HL-60/S4 treated with phorbol 12-myristate 13-acetate at 8.2 ng/mL for 4 days and 3 days (cell line): ENCODE measurements around the gene NRF1.

Experiments
- in situ Hi-C: fragments of 300-500 bp; cut with MboI; formaldehyde crosslinking; loops from 2 replicates; pipeline ENCODE4 v1.15.0; 2022; ENCODE audit warnings: low sequenced_read_pairs

NRF1 gene

DNA sequence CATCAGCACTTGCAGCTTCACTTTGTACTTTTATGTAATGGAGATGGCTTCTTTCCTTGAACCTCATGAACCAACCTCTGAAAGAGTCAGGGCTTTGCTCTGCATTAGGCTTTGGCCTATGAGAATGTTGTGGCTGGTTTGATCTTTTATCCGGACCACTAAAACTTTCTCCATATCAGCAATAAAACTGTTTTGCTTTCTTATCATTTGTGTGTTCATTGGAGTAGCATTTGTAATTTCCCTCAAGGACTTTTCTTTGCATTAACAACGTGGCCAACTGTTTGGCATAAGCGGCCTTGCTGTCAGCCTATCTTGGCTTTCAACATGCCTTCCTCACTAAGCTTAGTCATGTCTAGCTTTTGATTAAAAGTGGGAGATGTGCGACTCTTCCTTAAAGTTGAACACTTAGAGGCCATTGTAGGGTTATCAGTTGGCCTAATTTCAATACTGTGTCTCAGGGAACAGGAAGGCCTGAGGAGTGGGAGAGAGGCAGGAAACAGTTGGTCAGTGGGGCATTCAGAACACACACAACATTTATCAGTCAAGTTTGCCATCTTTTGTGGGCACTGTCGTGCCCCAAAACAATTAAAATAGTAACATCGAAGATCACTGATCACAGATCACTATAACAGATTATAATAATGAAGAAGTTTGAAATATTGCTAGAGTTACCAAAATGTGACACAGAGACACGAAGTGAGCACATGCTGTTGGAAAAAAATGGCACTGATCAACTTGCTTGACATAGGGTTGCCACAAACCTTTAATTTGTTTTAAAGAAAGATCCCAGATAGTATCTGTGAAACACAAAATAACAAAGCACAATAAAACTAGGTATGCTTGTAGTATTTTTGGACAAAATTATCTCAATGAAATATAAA is 64.7 kb downstream of the NRF1 start:
- in situ Hi-C loops, result no loop called here

DNA sequence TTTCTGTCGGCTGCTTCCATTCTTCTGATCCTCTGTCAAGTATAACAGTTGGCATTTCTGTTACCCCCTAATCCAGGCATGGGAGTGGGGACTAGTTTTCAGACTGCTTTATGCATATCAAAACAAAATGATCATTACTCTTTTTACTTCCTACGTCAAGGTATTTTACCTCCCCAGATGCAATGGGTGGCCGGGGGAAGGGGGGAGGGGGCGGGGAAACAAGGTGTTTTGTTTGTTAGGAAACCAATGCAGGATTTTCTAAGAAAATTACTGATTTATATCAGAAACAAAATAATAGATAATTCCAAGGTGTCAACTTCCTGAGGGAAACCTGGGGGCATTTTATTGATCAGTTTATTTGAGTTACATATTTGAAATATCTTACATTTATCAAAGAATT is 66.3 kb downstream of the NRF1 start:
- in situ Hi-C loops, result no loop called here

DNA sequence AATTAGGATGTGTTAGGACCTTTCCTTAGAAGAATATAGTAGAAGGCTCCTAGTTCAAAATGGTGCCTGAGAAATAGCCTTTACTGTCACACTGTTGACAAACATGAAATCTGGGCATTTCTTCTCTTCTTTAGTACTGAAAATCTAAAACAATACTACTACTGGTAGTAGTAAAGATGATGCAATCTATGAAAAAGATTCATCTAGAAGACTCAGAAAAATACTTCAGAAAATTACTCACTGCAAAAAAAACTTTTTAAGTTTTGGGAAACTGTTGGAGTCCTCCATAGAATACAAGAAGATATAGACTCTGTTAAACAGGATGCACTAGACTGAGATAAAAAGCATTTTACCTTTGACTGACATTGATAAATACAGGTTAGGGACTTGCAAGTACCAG is 67.1 kb downstream of the NRF1 start:
- in situ Hi-C loops, result no loop called here

DNA sequence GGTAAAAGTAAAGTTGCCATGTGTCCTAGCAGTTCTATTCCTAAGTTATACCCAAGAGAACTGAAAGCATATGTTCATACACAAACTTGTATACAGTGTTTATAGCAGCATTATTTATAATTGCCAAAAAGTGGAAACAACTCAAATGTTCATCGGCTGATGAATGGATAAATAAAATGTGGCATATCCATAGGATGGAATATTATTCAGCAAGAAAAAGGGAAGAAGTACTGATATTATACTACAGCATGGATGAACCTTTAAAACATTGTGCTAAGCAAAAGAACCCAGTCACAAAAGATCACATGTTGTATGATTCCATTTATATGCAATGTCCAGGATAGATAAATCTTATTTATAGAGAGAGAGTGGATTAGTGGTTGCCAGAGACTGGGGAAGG is 68.9 kb downstream of the NRF1 start:
- in situ Hi-C loops, result no loop called here

DNA sequence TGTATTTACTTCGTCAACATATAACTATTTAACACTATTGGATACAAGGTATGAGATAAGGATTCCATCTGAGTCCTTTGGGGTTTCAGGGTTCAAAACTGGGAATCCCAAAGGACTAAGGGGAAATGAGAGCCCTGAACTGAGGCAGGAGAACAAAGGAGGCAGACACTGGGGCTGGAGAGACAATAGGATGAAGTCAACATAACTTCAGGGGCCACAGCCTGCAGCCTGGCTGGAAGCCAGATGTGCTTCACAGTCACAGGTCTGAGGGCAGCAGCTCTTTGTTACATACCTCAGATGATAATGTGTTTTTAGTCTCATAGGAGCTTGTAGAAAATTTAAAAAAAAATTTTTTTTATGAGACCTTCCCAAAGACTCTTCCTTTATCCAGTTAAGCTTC is 73.3 kb downstream of the NRF1 start:
- in situ Hi-C loops, result no loop called here

DNA sequence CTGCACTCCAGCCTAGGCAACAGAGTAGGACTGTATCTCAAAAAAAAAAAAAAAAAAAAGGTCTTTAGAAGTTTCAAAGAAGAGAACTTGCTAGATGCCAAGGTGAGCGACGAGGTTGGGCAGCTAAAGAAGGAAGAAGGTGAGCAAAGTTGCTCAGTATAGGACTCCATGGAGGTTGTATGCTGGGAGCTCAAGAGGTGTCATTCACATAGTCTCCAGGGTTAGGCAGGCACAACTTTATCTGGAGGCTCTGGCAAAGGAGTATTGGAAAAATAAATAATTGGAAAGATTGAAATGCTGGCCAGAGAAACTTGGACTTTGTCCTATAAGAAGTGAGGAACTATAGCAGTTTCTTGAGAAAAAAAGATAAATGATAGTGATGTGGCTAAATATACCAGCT is 74.5 kb downstream of the NRF1 start:
- in situ Hi-C loops, result no loop called here

DNA sequence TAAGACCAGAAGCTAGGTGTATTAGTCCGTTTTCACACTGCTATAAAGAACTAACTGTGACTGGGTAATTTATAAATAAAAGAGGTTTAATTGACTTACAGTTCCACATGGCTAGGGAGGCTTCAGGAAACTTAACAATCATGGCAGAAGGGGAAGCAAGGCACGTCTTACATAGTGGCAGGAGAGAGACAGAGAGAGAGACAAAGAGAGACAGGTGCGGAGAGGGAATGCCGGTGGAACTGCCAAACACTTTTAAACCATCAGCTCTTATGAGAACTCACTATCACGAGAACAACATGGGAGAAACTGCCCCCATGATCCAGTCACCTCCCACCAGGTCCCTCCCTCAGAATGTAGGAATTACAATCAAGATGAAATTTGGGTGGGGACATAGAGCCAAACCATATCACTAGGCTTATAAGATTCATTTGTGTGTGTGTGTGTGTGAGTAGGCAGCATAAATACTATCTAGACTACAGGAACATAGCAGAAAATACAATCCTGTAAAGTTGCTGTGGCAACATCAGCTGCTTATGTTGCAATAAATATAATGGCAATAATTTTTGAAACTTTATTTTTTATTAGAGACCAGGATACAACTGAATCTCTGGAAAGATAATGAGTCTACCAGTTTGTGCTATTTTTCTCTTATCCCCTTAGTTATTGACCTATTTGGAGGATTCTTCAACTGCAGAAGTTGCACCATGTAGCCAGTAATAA is 77.1 kb downstream of the NRF1 start:
- in situ Hi-C loops, result no loop called here

DNA sequence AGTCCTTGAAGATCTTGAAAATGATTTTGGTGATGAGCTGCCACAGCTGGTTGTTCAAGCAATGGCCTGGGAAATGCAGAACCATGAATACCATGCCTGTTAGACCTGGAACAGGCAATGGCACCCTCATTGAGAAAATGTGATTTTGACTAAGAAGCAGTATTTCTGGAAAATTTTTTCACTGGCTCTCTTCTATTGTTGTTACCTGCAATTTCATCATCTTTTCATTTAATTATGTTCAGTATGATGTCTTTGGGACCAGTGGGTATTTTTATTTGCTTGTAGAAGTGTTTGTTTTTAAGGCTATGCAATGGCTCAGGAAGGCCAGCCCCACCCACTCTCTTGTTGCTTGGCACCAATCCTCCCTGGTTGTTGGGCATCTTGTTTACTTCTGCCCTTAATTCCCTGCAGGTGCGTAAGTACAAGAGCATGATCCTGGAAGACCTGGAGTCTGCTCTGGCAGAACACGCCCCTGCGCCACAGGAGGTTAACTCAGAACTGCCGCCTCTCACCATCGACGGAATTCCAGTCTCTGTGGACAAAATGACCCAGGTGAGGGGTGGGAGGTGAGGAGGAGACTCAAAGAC is 78.6 kb downstream of the NRF1 start:
- in situ Hi-C loops, result no loop called here

DNA sequence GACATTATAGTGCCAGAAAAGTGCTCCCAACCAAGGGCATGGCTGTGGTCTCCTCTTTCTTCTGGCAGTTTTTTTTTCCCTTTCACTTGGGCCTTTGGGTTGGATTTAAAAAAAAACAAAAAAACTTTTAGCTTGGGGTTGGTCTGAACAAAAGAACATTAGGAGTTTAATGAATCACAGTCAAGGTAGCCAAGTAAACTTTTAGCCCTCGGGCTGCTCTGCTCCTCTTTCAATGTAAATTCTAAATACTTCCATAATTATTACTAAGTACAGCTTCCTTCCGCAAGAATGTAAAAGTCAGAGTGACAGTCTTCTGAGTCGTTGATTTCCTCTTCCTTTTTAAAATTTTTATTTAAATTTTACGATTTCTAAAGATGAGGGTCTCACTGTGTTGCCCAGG is 79.2 kb downstream of the NRF1 start:
- in situ Hi-C loops, result no loop called here

DNA sequence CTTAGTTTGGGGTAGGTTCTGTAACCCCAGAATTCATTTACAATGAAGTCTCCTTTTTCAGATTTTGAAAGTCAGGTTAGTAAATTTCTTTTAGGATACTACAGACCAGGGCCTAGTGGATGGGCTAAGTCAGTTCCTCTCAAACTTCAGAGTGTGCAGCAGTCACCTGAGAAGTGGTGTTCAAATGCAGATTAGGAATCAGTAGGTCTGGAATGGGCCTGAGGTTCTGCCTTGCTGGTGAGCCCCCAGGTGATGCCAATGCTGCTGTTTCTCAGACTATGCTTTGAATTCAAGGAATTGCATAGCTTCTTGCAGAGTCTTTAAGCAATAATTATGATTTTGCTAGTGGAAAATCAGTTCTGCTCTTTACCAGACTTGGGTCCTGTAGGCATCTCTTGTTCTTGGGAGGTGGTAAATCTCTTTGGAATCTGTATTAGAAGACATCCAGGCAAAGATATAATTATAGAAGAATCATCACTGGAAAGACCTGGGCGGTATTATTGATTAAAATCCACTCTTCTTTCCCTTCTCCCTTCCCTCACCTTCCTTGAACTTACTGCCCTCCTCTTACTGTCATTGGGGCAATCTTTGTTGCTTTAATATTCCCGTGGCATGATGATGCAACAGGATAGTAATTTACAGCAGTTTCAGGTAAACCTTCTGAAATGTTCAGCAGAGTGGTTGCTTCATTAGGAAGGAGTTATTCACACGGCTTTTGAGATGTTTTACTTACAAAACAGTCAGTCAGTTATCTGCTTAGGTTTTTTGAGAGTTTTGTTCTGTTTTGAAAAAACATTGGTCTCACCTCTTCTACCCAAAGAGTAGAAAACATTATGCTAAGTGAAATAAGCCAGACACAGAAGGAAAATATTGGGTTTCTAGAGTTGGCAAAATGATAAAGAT is 87.2 kb downstream of the NRF1 start:
- in situ Hi-C loops, result no loop called here

DNA sequence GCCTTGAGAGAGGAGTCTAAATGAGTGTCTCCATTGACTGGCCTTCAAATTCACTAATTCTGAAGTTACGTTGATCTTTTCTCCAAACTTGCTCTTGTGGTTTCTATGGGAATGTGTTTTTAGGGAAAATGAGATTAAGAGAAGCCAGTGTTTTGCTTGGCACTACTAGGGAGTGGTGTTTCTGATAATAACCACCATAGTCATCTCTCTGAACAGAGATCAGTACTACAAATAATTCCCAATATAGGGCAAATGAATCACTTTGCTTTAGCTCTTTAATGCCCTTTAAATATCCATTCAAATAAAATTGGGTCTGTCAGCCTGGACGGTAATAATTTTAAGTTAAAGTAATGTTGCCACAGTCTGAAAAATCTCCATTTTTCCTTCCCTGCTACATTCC is 90.8 kb downstream of the NRF1 start:
- in situ Hi-C loops, result no loop called here

DNA sequence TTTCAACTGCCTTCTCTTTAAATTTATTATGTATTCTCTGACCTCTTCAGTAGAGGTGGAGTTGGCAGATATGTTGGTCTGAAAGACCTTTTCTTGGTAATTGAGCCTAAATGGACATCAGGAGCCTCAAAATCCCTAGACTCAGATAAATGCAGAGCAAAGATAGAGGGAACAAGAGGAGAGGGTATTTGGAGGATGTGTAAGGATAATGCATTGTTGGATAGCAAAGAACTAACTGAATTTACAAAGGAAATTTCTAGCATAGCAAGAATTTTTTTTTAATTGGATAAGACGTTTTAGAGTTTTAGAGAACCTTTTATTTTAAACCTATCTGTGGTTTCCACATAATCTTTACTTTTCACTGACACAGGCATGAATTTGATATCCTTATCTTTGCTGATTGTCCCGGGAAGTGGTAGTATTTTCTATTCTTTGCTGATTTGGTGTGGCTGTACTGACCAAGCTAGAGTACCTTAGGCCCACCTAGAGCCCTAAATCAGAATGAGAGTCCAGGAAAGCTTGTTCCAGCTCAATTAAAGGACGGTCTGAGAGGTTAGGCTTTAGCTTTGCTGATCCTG is 91.3 kb downstream of the NRF1 start:
- in situ Hi-C loops, result no loop called here

DNA sequence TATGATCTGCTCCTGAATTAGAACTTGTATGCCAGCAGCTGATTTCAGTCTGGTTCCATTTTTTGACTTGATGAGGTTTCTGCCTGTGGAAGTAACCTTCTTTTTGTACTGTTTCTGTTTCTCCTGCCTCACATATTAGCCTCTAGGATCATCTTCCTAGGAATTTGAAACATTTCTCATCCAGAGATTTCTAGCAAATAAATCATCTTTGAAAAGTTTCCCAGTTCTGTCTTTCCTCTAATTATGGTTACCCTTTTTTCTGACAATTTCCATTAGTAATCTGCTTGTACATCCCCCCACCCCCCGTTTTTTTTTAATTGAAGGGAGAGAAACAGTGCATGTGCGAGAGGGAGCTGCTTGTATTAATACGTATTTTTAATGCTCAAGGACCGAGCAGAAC is 92.2 kb downstream of the NRF1 start:
- in situ Hi-C loops, result no loop called here

DNA sequence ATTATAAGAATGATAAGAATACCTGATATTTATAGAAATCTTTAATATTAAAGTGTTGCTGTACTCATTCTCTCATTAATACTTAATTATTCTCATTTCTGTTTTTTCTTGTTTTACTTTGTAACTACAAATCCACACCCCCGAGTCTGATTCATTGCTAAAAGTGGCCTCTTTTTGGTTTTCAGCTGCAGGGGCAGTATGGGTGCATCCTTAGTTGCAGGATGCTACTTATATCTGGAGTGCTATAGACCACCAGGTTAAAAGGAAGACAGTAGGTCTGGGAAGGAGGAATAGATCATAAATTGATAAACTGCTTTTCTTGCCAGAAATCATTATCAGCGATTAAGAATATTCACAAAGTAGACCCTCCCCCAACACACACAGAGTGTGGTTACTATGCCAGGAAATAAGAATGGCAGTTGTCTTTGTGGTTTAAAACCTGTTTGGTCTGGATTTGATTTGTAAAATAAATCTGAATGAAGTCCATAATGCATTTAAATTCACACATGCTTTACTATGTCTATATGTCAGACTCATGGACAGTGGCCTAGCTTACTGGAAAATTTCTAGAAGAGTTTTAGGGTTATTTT is 96.5 kb downstream of the NRF1 start:
- in situ Hi-C loops, result no loop called here

DNA sequence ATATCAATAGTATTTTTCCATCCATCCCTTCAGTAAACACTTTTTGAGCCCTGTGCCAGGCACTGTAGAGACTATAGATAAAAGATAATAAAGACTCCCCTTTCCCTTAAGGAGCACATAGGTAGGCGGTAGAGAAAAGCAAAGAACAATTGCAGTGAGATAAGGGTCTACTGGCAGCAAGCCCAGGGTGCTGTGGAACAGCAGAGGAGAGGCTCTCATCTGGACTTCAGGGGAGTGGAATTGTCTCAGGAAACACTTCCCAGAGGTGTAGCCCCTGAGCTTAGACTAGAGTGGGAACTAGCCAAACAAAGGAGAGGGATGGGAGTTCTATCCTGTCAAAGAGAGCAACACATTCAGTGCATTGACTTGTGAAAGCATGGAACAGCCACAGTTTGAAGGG is 102.0 kb downstream of the NRF1 start:
- in situ Hi-C loops, result no loop called here

DNA sequence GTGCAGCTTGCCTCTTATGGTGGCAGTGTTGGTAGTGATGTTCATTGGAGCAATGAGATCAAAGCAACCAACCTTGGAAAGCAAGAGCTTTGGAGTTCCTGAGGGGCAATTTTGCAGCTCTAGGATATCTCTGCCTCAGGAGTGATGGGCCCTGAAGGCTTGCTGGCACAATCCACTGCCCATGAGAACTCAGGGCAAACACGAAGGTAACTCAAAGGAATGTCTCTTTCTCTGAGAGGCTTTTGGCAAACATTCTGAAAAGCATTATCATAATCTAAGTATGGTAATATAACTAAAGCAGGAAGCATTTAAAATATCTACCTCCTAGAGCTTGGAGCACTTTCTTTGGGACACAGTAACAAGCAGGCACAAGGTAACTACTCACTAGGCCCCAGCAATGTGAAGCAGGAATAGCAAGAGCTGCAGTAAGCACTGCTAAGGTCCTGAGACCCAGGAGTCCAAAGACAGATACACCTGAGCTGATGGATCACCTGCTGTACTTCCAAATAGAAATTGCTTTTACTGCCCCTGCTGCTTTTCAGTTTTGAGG is 103.1 kb downstream of the NRF1 start:
- in situ Hi-C loops, result no loop called here

DNA sequence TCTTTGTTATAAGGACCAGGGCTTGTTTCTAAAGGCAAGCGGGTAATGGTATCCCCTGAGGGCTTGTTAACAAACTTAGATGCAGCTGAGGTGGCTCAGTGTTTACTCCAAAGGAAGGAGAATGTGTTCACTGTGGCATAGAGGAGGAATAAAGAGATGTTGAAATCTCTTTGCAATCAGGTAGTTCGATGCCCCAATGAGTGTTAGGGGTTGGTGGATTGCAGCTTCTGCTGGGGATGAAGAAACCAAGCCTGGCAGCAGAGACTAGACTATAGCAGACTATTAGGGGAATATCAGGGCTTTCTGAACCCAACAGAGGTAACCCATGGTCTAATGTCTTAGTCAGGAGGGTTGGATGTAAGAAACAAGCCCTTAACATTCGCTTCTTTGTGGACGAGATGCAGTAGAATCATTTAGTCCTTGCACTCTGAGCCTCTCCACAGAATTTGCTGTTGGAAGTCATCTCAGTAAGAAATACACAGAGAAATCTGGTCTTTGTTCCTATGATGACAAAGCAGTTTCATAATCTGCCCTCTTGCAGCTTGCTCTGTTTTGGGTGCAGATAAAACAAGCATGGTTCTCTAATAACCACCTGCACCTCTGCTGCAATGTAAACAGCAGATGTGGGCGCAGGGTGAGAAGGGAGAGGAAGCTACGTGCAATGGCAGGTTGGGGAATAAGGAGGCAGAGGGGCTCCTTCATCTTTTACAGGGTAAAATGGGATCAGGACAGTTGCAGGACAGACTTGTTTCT is 108.6 kb downstream of the NRF1 start:
- in situ Hi-C loops, result no loop called here

DNA sequence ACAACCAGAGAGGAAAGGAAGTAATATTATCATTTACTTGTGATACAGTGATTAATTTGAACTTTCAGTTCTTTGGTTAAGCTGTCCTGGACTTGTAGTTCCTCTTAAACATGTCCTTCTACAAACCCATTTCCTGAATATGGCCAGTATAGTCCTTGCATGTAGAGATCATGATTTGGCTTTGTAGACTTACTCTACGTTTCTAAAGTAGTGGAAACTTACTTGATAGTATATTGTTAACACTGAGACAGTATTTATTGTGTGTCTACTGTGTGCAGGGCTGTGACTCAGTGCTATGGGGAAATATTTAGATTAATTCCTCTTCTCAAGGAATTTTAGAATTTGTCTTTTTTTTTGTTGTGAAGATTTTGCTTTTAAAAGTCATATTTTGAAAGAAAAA is 109.5 kb downstream of the NRF1 start:
- in situ Hi-C loops, result no loop called here

DNA sequence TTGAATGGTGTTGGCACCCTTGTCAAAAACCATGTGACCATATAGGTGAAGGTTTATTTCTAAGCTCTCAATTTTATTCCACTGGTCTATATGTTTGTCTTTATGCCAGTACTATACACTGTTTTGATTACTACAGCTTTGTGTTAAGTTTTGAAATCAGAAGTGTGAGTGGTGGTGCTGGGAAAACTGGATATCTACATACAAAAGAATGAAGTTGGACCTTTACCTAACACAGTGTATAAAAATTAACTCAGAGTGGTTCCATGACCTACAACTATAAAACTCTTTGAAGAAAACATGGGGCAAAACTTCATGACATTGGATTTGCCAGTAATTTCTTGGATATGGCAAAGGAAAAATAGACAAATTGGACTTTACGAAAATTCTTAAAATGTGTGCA is 112.2 kb downstream of the NRF1 start:
- in situ Hi-C loops, result no loop called here
